ENCODE results near the gene SNX33.
"Not testable (repeated sequence)": the region's sequence is repeated elsewhere in the genome, so short reads cannot be mapped to it uniquely, and the experiment has no call there.

The SNX33 gene

DNA sequence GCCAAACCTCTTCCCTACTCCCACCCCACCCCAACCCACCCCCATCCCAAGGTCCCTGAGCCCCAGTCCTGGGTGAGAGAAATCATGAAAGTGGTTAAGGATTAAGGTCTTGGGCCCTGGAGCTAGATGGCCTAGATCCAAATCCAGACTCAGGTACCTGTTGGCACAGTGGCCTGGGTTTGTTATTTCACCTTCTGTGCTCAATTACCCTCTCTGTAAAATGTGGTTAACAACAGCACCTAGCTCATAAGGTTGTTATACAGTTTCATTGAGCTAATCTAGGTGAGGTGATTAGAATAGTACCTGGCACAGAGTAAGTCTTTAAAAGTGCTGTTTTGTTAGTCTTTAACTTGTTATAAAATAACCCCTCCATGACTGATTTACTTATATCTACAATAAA, 15.8 kb upstream of the SNX33 start:
- Histone ChIP-seq H3K4me1 (ENCODE audit: control insufficient read depth, insufficient read depth, low read length) (peaks cover 5% of the 10 kb centered on the region; the same call in 1 of the 2 replicates), H3K9ac (ENCODE audit: low read depth, low read length) (no peak overlapping the region), H3K27ac (ENCODE audit: low read depth, low read length) (no peak overlapping the region), H3K36me3 (ENCODE audit: control insufficient read depth, insufficient read depth, low read length) (no peaks in the 10 kb centered on the region), H3K4me3 (ENCODE audit: low read depth, low read length) (no peak overlapping the region), H3K27me3 (ENCODE audit: control insufficient read depth, insufficient read depth, low read length) (no peaks in the 10 kb centered on the region), H3K9me3 (ENCODE audit: control insufficient read depth, insufficient read depth, low read length) (no peaks in the 10 kb centered on the region)

DNA sequence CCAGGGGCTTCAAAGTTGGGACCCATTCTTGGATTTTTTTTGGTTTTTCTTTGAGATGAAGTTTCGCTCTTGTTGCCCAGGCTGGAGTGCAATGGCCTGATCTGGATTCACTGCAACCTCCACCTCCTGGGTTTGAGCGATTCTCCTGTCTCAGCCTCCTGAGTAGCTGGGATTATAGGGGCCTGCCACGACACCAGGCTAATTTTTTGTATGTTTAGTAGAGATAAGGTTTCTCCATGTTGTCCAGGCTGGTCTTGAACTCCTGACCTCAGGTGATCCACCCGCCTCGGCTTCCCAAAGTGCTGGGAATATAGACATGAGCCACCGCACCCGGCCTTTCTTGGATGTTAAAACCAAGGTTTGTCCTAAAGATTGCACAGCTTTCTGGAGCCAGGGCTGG, 13.8 kb upstream of the SNX33 start:
- H3K27ac ChIP-seq (ENCODE audit: low read depth, low read length); H3K9ac ChIP-seq (ENCODE audit: low read depth, low read length): not testable (repeated sequence)

DNA sequence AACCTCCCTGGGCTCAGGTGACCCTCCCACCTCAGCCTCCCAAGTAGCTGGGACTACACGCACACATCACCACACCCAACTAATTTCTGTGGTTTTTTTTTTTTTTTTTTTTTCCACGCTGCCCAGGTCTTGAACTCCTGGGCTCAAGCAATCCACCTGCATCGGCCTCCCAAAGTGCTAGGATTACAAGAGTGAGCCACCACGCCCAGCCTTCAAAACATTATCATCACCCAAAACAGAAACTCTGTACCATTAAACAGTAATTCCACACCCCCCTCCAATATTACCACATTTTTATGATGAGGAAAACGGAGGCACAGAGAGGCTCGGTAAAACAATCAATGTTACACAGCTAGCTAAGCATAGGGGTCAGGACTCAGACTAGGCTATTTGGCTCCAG, 11.7 kb upstream of the SNX33 start:
- Histone ChIP-seq H3K9ac (ENCODE audit: low read depth, low read length) (no peak overlapping the region), H3K36me3 (ENCODE audit: control insufficient read depth, insufficient read depth, low read length) (no peaks in the 10 kb centered on the region; the same call in 1 of the 2 replicates), H3K27me3 (ENCODE audit: control insufficient read depth, insufficient read depth, low read length) (no peaks in the 10 kb centered on the region), H3K4me1 (ENCODE audit: control insufficient read depth, insufficient read depth, low read length) (peaks cover 17% of the 10 kb centered on the region), H3K9me3 (ENCODE audit: control insufficient read depth, insufficient read depth, low read length) (no peaks in the 10 kb centered on the region), H3K27ac (ENCODE audit: low read depth, low read length) (no peak overlapping the region), H3K4me3 (ENCODE audit: low read depth, low read length) (no peak overlapping the region)

More for the DNA sequence above, 13.8 kb upstream of the SNX33 start:
- H3K4me3 ChIP-seq (ENCODE audit: low read depth, low read length); H3K27me3 ChIP-seq (ENCODE audit: control insufficient read depth, insufficient read depth, low read length); H3K9me3 ChIP-seq (ENCODE audit: control insufficient read depth, insufficient read depth, low read length); H3K36me3 ChIP-seq (ENCODE audit: control insufficient read depth, insufficient read depth, low read length): not testable (repeated sequence)
- peaks cover 17% of the 10 kb centered on the region for H3K4me1 ChIP-seq (ENCODE audit: control insufficient read depth, insufficient read depth, low read length)

DNA sequence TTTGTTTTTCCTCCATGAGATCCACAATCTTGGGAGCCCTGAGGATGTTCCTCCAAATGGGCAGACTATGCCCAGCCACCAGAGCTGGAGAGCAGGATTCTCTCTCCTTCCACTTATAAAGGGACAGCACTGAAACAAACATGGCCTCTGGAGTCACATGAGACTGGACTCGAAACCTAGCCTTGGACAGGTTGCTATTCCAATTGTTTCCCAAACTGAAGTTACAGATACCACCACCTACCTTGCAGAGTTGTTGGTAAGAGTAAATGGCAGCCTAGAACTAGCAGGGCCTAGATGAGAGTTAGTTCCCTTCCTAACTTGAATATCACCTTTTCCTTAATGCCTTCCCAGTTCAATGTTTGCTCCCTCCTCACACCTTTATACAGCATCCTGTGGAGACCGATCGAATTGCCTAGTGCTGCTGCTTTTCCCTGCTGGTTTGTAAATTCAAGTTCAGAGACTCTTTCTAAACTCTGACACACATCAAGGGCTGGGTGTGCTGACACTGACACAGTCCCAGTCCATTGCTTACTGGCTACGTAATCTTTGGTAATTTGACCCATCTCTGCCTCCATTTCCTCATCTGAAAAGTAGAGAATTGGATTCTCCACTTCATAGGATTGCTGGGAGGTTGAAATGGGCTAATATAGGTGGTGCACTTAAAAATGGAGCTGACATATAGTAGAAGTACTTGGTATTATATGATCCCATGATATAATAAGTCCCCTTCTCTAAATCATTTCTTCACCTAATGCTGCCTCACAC, 10.3 kb upstream of the SNX33 start:
- no peaks in the 10 kb centered on the region for H3K27me3 ChIP-seq (ENCODE audit: control insufficient read depth, insufficient read depth, low read length)
- peaks cover 17% of the 10 kb centered on the region for H3K4me1 ChIP-seq (ENCODE audit: control insufficient read depth, insufficient read depth, low read length)
- 0 out of 2 replicates have a peak overlapping the region, but pooled peaks have one; percentile 88 for H3K4me3 ChIP-seq (ENCODE audit: low read depth, low read length)
- no peak overlapping the region for H3K9ac ChIP-seq (ENCODE audit: low read depth, low read length)
- H3K27ac ChIP-seq (ENCODE audit: low read depth, low read length): peak overlapping the region; percentile 50
- H3K36me3 ChIP-seq (ENCODE audit: control insufficient read depth, insufficient read depth, low read length): no peaks in the 10 kb centered on the region; the same call in 1 of the 2 replicates
- no peaks in the 10 kb centered on the region for H3K9me3 ChIP-seq (ENCODE audit: control insufficient read depth, insufficient read depth, low read length)

DNA sequence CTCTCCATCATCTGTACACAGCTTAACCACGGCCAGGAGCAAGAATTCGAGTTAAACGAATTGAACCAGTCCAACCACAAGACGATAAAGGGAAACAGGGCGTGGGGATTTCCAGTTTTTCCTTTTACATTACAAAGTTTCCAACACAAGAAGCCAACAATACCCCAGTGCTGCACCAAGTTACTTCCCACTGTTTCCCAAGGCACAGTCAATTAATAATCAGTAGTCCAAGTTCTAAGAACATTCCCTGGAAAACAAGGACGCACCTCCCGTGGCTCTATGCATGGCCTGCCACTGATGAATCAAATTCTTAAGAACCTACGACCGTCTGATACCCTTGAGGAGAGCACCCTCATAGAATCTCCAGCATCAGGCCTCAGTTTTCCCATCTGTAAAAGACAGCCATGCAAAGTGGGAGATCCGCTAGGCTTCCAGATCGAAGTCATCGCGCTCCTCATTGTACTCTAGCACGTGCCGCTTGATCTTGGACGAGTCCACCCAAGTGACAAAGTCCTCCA, 8.5 kb upstream of the SNX33 start:
- peak overlapping the region; percentile 96 for H3K9ac ChIP-seq (ENCODE audit: low read depth, low read length)
- peak overlapping the region; percentile 98 for H3K27ac ChIP-seq (ENCODE audit: low read depth, low read length)
- H3K27me3 ChIP-seq (ENCODE audit: control insufficient read depth, insufficient read depth, low read length): no peaks in the 10 kb centered on the region
- peaks cover 17% of the 10 kb centered on the region for H3K4me1 ChIP-seq (ENCODE audit: control insufficient read depth, insufficient read depth, low read length)
- H3K9me3 ChIP-seq (ENCODE audit: control insufficient read depth, insufficient read depth, low read length): no peaks in the 10 kb centered on the region
- H3K36me3 ChIP-seq (ENCODE audit: control insufficient read depth, insufficient read depth, low read length): no peaks in the 10 kb centered on the region; the same call in 1 of the 2 replicates
- H3K4me3 ChIP-seq (ENCODE audit: low read depth, low read length): peak overlapping the region; percentile 88

DNA sequence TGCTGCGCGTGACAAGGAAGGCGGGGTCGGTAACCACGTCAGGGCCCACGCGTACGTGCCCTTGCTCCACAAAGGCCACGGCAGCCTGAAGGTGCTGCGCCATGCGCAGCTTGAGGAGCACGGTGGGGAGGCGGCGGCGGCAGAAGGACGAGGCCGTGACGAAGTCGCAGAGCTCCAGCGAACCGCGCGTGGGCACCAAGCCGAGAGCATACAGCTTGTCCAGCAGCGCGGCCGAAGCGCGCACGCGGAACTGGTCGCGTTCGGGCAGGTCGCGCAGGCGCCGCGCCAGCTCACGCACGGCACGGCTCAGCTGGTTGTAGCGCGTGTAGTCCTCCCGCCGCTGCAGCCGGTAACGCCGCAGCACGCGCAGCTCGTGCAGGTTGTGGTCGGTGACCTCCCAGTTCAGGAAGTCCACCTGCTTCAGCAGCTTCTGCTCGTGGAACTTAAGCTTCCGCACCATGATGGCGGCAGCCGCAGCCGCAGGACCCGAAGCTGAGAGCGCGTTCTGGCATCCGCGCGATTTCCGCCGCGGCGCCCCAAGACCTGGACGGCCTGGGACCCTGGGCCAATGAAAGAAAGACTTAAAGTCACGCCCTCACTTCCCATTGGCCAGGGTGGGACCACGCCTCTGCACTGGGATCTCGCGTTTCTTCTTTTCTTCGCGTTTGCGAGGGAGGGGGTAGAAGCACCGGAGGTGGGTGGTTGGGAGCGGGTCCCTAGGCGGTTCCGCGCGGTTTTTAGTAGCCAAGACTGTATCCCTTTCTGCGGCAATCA, 7.8 kb upstream of the SNX33 start, which contains the start of gene IMP3:
IMP3 (minus strand) TSS at position 516 of the 774 bp plus-strand sequence; CDS start at position 460, 56 bp downstream.
- Histone ChIP-seq H3K4me1 (ENCODE audit: control insufficient read depth, insufficient read depth, low read length) (peaks cover 13% of the 10 kb centered on the region), H3K4me3 (ENCODE audit: low read depth, low read length) (peak within 1 kb of the TSS; percentile 88), H3K27ac (ENCODE audit: low read depth, low read length) (peak within 1 kb of the TSS; percentile 98)

DNA sequence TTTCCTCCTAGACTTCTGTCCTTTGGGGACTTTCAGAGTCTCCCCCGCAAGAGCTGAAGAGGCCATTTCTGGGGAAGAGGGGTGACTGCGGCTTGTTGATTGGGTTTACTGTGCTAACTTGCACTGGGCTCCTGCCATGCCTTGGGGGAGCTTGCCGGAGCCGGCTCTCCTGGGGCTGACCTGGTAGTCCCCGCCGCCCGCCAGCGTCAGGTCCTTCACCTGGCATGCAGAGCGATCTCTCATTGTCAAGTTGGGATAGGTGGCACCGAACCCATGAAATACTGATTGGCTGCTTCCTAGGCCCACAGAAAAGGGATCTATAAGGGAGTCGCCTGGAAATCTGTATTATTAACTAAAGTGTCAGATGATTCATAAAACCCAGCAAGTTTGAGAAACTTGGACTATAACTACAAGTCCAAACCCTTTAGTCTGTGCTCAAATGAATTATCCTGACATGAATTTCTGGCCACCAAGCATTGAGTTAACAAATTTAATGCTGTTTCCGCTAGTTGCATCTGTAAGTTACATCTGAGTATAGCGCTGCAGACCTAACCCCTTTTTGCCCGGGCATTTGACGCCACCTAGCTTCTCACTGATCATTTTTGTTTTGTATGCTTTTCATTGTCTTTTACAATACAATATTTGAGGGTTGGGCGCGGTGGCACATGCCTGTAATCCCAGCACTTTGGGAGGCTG, 7.1 kb upstream of the SNX33 start:
- H3K36me3 ChIP-seq (ENCODE audit: control insufficient read depth, insufficient read depth, low read length): no peaks in the 10 kb centered on the region; the same call in 1 of the 2 replicates

More for the DNA sequence above, 7.8 kb upstream of the SNX33 start, which contains the start of gene IMP3:
- Histone ChIP-seq H3K9me3 (ENCODE audit: control insufficient read depth, insufficient read depth, low read length) (no peaks in the 10 kb centered on the region), H3K9ac (ENCODE audit: low read depth, low read length) (peak within 1 kb of the TSS; percentile 96), H3K27me3 (ENCODE audit: control insufficient read depth, insufficient read depth, low read length) (no peaks in the 10 kb centered on the region), H3K36me3 (ENCODE audit: control insufficient read depth, insufficient read depth, low read length) (no peaks in the 10 kb centered on the region; the same call in 1 of the 2 replicates)

DNA sequence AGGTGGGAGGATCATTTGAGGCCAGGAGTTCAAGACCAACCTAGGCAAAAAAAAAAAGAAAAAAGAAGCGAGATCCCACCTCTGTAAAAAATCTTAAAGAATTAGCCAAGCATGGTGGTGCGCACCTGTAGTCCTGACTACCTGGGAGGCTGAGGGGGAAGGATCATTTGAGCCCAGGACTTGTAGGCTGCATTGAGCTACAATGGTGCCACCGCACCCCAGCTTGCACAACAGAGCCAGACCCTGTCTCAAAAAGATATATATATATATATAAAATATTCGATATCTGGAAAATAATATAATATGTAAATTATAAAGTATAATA, 6.6 kb upstream of the SNX33 start:
- no peak overlapping the region for H3K9ac ChIP-seq (ENCODE audit: low read depth, low read length)
- H3K27me3 ChIP-seq (ENCODE audit: control insufficient read depth, insufficient read depth, low read length): peaks cover 4% of the 10 kb centered on the region
- H3K4me3 ChIP-seq (ENCODE audit: low read depth, low read length): peak overlapping the region; percentile 88
- no peak overlapping the region for H3K27ac ChIP-seq (ENCODE audit: low read depth, low read length)
- no peaks in the 10 kb centered on the region for H3K9me3 ChIP-seq (ENCODE audit: control insufficient read depth, insufficient read depth, low read length)
- H3K4me1 ChIP-seq (ENCODE audit: control insufficient read depth, insufficient read depth, low read length): peaks cover 13% of the 10 kb centered on the region
- no peaks in the 10 kb centered on the region; the same call in 1 of the 2 replicates for H3K36me3 ChIP-seq (ENCODE audit: control insufficient read depth, insufficient read depth, low read length)

More for the DNA sequence above, 7.1 kb upstream of the SNX33 start:
- peak overlapping the region; percentile 98 for H3K27ac ChIP-seq (ENCODE audit: low read depth, low read length)
- H3K4me1 ChIP-seq (ENCODE audit: control insufficient read depth, insufficient read depth, low read length): peaks cover 13% of the 10 kb centered on the region
- peak overlapping the region; percentile 74 for H3K9ac ChIP-seq (ENCODE audit: low read depth, low read length)
- no peaks in the 10 kb centered on the region for H3K9me3 ChIP-seq (ENCODE audit: control insufficient read depth, insufficient read depth, low read length)
- H3K4me3 ChIP-seq (ENCODE audit: low read depth, low read length): peak overlapping the region; percentile 88
- no peaks in the 10 kb centered on the region for H3K27me3 ChIP-seq (ENCODE audit: control insufficient read depth, insufficient read depth, low read length)

DNA sequence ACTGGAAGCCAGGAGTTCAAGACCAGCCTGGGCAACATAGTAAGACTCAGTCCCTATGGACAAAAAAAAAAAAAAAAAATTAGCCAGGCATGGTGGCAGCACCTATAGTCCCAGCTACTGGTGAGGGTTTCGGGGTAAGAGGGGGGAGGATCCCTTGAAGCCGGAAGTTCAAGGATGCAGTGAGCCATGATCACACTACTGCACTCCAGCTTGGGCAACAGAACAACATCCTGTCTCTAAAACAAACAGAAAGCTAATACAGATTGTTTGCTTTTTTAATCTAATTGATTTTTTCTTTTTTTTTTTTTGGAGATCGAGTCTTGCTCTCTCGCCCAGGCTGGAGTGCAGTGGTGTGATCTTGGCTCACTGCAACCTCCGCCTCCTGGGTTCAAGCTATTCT, 6.1 kb upstream of the SNX33 start:
- Histone ChIP-seq H3K4me1 (ENCODE audit: control insufficient read depth, insufficient read depth, low read length) (peaks cover 13% of the 10 kb centered on the region), H3K27ac (ENCODE audit: low read depth, low read length) (no peak overlapping the region), H3K27me3 (ENCODE audit: control insufficient read depth, insufficient read depth, low read length) (peaks cover 9% of the 10 kb centered on the region), H3K36me3 (ENCODE audit: control insufficient read depth, insufficient read depth, low read length) (no peaks in the 10 kb centered on the region; the same call in 1 of the 2 replicates), H3K9ac (ENCODE audit: low read depth, low read length) (no peak overlapping the region), H3K9me3 (ENCODE audit: control insufficient read depth, insufficient read depth, low read length) (no peaks in the 10 kb centered on the region), H3K4me3 (ENCODE audit: low read depth, low read length) (no peak overlapping the region)

DNA sequence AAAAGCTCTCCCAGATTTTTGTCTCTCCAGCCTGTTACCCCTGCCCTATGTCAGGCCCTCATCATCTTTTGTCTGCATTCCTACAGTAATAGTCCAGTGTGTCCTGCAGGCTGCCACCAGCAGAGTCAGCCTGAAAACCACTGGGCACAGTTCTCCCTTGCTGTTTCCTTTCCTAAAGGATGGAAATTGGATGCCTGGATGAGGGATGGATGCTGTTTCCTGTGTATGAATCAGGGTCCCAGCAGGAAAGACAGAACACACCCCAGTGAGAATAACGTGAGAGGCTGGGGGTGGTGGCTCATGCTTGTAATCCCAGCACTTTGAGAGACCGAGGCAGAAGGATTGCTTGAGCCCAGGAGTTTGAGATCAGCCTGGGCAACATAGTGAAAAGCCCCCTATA, 3.3 kb upstream of the SNX33 start:
- Histone ChIP-seq H3K36me3 (ENCODE audit: control insufficient read depth, insufficient read depth, low read length) (0 out of 2 replicates have a peak, but pooled peaks cover under 1% of the 10 kb centered on the region), H3K27me3 (ENCODE audit: control insufficient read depth, insufficient read depth, low read length) (peaks cover 13% of the 10 kb centered on the region), H3K27ac (ENCODE audit: low read depth, low read length) (no peak overlapping the region), H3K9ac (ENCODE audit: low read depth, low read length) (no peak overlapping the region), H3K4me3 (ENCODE audit: low read depth, low read length) (no peak overlapping the region), H3K9me3 (ENCODE audit: control insufficient read depth, insufficient read depth, low read length) (no peaks in the 10 kb centered on the region), H3K4me1 (ENCODE audit: control insufficient read depth, insufficient read depth, low read length) (peaks cover 12% of the 10 kb centered on the region)

All from HUES48 (cell line).